SIG-M5 (cell line): ENCODE results near the gene CCL3.
"Not testable (repeated sequence)": the region's sequence is repeated elsewhere in the genome, so short reads cannot be mapped to it uniquely, and the experiment has no call there.

Source experiments
- DNase-seq: peaks from one replicate; lab custom pipeline; 2025; lab: John Stamatoyannopoulos, UW

Gene CCL3

DNA sequence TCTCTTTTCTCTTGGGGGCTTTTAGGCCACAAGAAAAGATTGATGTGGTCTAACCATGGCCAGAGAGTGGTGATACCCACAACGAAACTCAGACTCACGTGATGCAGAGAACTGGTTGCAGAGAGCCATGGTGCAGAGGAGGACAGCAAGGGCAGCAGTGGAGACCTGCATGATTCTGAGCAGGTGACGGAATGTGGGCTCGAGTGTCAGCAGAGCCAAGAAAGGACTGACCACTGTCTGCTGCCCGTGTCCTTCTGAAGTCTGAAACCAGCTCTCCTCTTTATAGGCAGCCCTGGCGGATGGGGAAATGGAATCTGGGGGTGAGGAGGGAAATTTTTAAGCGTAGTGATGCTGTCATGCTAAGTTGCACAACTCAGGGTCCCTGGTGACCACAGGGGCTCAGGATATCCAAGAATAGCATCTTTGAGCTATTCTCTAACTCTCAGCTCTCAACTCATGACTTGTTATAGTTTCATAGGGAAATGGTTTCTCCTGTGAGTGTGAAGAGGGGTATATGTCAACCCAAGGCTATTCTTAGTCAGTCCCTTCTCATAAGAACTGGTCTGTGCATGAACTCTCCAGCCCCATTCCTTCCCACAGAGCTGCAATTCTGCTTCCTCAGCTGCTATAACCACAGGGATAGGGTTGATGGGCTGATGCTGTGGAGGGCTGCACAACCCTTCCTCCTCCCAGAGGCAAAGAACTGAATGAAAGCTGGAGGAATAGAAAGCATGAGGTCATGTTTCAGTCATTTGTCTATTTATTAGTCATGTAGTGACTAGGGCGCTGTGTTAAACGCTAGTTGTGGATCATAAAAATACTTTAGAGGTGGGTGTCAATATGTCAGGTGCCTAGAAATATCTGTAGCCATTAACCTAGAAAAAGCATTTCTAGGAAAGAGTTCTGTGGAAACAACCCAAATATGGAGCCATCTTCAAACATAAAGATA is at the start of gene CCL3:
Gene CCL3, minus strand, starts transcription at position 256 of the 949 bp plus-strand sequence. Its CDS starts 85 bp downstream, at position 171.
- peak; percentile 95 for DNase-seq

DNA sequence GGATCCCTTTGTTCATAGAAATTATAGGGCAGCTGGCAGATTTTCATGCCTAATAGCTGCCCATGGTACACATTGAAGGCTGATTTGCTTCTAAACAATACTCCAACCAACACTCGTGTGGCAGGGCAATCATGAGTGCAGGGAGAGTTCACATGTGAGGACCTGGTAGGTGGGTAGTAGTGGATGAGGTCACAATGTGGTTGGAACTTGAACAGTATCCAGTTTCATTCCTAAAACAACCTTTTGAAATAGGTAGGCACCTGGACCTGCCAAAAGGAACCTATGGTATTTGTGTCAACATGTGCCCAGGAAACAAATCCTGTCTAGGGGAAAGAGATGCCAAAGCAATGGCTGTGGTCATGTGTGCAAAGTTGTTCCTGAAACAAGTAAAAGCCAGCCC is 46.5 kb upstream of the CCL3 start:
- DNase-seq = no peak

DNA sequence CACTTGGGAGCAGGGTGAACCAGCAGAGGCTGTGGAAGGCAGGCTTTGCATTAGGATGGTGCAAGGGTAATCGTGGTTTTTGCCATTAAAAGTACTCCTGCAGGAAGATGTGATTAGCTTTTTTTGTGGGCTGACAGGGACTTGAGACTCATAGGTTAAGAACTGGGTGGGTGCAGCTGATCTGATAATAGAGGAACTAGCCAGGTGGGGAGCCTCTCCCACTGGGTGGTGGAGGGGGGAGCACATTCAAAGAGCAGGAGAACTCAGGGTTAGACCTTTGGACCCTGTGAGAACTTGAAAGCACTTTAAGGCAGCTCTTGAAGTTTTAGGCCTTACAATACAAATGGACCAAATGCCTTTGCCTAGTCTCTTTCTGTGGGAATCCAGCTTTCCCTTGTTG is 46.1 kb upstream of the CCL3 start:
- no peak for DNase-seq

DNA sequence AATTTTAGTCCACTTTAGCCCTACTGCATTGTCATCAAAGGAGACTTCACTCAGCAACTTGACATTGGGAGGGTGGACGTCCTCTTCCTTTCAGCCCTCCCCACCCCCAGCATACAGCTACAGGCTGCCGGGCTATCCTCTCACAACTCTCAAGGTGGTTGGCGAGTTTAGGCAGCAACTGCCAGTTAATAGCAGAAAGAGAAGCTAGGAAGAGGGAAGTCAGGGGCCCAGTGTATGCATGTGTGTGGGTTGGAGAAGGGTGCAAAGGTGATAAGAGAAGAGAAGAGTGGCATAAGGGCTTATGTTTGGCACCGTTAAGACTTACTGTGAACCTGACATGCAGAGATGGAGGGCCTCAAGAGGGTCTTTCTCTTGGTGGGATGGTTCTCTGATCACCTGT is 45.5 kb upstream of the CCL3 start:
- DNase-seq = no peak

DNA sequence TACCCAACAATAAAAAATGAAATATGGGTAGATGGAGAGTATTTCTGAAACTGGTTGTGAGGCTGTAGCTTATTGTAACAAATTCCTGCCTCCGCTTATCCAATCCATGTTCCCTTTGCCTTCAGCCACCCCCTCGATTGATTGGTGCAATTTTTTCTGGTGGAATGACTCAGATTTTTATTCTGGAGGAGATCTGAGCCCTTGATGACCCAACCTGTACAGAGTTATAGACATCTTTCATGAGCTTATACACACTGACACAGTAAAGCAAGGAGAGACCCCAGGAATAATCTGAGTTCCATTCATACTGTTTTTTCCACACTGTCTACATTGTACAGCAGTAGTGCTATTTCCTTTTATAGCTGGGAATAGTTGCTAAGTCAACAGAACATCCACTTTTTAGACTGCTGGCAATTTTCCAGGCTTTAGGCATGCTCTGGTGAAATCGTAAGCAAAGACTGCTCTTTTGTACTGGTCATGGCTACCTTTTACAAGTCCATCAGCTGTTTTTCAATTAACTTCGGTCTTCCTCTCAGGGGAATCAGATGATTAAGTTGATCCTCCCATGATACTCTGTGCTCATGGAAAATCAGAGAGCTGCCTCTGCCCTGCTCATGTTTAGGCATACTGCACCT is 43.8 kb upstream of the CCL3 start:
- no peak for DNase-seq

DNA sequence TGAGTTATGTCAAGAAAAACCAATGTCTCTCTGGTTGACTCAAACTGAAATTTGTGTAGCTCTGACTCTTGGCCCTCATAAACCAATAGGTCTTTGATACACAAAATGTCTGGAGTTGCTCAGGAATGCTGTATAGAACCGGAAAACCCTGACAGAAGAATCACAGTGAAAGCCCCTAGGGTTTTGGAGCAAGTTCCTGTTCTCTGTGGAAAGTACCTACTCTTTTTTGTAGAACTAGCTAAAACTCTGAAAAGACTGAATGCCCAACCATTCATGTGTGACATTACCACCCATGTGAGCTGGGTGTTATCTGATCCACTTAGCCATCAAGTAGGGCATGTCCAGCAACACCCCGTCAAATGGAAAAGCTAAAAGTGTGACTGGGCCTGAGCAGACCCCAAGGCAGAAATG is 42.5 kb upstream of the CCL3 start:
- no peak for DNase-seq

DNA sequence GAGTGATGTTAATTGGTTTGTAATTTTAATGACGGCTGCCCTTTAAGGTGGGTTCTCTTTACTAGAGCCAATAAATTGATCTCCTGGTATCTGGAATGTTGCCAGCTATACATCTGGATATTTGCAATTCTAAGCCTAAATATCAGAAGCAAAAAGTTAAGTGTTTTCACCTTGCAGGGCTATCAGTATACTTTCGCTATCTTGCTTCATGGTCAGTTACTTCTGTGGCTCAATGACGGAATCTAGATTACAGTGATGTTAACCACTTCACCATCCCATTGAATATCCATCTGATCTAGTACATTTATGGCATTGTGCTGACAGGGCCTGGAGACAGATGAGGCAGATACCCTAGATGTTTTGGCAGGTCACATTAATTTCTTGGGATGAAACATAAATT is 42.0 kb upstream of the CCL3 start:
- DNase-seq = no peak

DNA sequence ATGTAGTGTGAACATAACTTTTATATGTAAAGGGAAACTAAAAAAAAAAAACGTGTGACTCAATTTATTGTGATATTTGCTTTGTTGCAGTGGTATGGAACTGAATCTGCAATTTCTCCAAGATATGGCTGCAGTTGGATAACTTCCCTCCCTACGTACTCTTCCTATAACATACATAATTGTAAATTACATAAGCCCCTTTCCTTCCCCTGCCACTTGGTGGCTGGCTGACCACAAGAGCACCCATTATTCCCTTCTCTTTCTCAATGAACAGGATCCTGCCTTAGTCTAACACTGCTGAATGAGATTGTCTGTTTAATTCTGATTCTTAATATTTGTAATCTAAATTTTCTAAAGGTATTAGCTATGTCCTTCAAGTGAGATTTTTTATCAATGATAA is 41.5 kb upstream of the CCL3 start:
- DNase-seq = no peak

DNA sequence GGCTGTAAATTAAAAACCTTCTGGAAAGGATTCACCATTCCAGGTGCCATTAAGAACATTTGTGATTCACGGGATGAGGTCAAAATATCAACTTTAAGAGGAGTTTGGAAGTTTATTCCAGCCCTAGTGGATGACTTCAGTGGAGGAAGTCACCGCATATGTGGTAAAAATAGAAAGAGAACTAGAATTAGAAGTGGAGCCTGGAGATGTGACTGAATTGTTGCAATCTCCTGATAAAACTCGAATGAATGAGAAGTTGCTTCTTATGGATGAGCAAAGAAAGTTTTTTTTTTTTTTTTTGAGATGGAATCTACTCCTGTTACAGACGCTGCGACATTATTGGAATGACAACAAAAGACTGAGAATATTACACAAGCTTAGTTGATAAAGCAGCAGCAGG is 40.4 kb upstream of the CCL3 start:
- no peak for DNase-seq

DNA sequence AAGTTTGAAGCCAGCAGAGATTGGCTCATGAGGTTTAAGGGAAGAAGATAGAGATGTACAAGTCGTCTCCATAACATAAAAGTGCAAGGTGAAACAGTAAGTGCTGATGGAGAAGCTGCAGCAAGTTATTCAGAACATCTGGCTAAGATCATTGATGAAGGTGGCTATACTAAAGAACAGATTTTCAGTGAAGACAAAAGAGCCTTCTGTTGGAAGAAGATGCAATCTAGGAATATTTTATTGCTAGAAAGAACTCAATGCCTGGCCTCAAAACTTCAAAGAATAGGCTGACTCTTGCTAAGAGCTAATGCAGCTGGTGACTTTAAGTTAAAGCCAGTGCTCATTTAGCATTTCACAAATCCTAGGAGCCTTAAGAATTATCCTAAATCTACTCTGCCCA is 39.7 kb upstream of the CCL3 start:
- DNase-seq = no peak

DNA sequence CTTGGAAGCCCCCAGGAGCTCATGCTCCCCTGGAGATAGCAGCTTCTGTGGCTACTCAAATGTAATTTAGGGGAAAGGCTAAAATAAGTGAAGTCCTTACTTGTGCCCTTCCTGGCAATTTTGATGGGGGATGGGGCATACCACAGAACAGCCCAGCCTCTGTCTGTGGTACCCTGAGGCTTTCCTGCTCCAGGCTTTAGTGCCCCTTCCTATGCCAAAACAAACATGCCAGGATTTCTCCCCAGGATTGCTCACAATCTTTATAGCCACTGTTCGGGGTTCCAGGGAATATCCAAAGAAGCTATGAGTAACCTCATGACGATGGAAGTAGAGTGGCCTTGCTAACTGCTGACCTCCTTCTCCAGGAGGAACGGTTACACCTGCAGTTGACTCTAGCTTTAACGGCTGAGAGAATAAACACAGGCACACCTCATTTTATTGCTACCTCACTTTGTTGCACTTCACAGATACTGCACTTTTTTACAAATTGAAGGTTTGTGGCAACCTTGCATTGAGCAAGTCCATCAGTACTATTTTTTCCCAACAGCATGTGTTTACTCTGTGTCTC is 38.6 kb upstream of the CCL3 start:
- DNase-seq = no peak

DNA sequence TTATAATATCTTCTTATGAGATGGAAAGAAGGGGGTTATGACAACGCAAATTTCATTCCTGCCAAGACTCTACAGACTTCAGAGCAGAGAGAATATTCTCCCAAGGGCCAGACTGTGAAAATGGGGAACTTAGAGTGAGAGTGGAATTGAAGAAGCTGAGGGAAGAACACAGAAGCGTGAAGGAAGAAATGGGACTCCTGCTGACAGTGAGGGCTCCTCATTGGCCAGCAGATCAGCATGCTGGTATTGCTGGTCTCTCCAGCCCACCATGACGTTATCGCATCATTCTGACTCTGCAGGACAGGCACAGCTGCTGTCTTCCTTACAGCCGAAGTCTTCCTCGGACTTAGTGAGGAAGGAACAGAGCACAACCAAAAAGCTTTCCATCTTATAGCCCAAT is 38.0 kb upstream of the CCL3 start:
- no peak for DNase-seq

DNA sequence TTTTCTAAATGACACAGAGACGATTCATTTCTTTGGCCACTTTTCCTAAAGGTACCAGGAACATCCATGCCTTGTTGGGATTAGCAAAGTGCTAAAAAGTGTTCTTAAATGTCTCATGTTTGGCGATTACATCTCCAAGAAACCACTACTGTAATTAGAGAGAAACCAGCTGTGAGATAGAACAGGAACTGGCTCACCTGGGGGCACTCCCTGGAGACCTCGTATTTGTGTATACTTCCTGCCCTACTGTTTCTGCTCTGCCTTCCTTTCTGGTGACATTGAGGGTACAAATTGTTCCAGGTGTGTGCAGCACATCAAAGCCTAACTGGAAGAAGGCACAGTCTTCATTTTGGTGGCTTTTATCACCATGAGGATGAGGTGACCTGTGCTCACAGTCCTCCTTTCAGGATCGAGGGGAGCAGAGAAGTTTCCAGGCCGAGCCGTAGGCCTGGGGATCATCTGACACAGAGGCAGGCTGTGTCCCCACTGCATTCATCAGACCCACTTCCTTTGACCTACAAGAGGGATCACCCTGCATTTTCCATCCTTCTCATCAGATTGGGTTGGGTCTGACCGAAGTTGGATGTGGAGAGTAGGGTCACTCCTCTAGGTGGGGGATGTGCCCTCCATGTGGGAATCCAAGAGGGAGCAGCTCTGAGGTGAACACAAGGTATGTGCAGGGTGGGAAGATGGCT is 37.4 kb upstream of the CCL3 start:
- DNase-seq = no peak

DNA sequence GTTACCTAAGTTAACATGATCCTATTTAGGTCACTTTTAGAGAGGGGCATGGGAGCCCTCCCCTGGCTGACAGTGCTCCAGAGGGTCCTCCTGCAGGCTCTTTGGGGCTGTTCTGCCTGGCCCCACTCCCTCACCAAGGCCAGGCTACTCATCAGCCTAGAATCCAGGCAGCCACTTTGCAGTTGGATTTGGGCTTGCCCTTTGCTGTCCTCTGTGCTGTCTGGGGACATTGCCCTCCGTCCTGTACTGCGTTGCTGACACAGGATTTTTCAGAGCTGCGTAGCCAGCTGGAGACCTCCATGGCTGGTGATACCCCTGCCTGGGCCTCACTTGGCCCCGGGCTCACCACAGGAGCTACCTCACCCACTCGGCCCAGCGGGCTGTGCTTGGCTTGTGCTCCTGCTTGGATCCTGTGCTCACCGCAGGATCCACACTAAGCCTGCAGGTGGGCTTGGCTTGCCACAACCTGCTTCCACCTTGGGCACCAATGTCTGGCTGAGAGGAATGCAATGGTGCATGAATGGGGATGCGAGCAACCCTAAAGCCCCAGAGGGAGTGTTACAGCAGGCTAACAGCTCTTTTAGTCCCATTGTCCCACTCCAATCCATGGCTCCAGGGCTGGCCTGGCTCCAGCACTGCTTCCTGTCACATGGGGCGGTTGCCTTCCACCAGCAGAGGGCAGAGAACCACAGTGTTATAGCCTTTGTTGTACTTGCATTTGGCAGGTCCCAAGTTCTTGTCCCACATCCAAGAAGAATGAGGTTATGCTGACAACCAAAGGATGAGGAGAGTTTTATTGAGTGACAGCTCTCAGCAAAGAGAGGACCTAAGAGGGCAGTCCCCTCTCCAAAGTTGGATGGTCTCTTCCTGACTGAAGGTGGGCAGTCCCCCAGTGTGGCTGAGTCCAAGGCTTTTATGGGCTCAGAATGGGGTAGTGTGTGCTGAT is 35.2 kb upstream of the CCL3 start:
- no peak for DNase-seq

DNA sequence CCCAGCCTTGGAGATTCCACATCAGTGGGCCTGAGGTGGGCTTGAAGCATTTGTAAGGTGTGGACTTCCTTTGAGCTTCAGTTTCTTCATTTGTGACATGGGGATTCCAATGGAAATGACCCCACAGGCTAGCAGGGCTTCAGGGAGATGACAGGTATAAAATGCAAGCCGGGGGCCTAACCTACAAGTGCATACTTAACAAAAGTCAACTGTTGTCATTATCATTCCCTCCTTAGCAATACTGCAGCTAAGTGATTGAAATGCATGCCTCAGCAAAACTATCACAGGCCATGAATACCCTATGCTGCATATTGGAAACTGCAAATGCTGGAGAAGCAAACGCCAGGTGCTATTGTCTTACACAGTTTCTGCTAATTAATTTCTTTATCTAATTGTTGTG is 33.5 kb upstream of the CCL3 start:
- DNase-seq = no peak

DNA sequence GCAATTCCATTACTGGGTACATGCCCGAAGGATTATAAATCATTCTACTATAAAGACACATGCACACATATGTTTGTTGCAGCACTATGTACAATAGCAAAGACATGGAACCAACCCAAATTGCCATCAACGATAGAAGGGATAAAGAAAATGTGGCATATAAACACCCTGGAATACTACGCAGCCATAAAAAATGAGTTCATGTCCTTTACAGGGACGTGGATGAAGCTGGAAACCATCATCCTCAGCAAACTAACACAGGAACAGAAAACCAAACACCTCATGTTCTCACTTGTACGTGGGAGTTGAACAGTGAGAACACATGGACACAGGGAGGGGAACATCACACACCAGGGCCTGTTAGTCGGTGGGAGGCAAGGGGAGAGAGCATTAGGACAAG is 31.2 kb upstream of the CCL3 start:
- DNase-seq = not testable (repeated sequence)

DNA sequence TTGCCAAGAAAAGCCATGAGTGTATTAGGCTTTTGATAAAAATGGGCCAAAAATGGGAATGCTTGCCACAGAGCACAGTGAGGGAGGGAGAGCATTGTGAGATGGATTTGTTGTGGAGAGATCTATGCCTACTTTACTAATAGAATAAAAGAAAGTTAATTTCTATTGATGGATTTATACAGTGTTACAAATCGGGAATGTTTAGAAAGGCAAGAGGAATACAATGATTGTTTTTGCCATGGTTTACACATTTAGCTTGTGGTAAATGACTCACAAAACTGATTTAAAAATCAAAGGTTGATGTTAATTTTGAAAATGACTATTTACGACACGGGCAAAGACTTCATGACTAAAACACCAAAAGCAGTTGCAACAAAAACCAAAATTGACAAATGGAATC is 30.3 kb upstream of the CCL3 start:
- no peak for DNase-seq

DNA sequence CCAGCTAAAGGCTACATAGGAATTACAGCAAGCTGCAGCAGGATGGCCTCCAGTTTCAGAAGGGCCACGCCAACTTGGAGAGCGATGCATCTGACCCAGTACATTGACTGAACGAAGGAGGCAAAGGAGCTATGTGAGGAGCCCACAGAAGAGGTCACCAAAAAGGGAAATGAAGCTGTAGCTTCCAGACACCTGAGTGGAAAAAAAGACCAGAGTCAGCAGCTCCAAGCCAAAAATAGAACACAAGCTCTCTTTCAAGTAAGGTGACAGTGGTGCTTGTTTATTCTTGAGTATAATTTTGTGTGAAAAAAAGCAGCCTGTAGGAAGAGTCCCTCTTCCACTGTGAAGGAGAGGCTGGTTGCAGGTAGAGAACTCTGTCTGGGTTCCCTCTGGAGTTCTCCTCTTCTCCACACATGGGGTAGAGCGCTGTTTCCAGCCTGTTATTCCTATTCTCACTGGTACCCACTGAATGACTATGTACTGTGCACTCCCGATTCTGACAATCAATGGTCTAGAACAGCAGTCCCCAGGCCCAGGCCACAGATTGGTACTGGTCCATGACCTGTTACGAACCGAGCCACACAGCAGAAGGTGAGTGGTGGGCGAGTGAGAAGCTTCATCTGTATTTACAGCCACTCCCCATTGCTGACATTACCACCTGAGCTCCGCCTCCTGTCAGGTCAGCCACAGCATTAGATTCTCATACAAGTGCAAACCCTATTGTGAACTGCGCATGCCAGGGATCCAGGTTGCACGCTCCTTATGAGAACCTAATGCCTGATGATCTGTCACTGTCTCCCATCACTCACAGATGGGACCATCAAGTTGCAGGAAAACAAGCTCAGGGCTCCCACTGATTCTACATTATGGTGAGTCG is 28.8 kb upstream of the CCL3 start:
- no peak for DNase-seq

DNA sequence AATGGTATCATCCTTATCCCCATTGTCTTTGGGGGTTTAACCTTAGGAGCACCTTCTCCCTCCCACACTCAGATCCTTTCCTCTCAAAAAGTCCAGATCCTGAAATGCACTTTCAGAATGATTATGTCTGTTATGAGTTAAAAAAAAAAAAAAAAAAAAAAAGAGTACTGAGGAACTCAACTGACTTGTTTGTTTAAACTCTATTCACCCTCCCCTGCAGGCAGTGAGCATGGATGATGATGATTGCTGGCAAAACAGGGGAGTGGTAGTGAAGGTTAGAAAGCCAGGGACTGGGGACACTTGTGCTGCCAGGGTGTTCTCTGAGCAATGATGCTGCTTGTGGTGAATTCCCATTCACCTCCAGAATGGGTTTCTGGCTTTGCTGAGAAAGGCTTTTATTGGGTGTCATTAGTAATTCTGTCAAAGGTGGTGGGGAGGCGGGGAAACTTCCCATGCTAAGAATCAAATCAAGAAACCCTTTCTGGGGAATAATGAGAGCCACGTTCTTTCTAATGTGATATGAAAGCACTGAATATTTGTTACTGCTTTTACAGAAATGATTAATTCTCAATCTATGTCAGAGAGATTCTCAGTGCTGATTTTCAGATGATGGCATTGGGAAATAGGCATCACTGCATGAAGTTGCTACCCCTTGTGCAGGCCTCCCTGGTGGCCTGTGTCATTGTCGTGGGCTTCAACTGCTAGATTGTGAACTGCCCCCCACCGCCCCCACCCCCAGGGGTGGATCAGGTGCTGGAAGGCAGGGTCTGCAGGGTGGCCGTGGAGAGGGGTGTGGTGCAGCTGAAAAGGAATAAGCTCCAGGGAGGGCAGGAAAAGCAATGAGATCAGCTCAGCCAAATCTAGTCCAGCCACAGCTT is 27.8 kb upstream of the CCL3 start:
- no peak for DNase-seq

DNA sequence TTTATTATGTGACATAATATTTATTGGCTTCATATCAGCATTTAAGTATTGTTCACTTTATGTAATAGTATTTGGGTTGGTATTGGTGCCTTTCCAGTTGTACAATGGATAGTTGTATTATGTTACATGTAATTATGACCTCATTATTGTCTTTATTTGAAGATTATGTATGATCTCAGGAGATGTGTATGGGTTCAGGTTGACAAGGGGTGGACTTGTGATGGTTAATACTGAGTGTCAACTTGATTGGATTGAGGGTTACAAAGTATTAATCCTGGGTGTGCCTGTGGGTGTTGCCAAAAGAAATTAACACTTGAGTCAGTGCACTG is 25.7 kb upstream of the CCL3 start:
- DNase-seq = not testable (repeated sequence)
